Mesodermal cell (in vitro differentiated cells): Measurements from ENCODE around the gene ELL.
"Not testable (repeated sequence)": the region's sequence is repeated elsewhere in the genome, so short reads cannot be mapped to it uniquely, and the experiment has no call there.

ENCODE experiments used
- H3K27ac ChIP-seq: 2 replicates; pipeline ENCODE4 v1.7.0; 2013; ENCODE audit warnings: mild to moderate bottlenecking, low read depth, low read length, moderate library complexity; ENCODE audit not compliant: severe bottlenecking
- H3K36me3 ChIP-seq: 2 replicates; pipeline ENCODE4 v1.7.1; 2013; ENCODE audit warnings: mild to moderate bottlenecking, low read length, moderate library complexity; ENCODE audit not compliant: control insufficient read depth, insufficient read depth
- H3K4me1 ChIP-seq: one replicate; pipeline ENCODE4 v1.7.1; 2013; ENCODE audit warnings: mild to moderate bottlenecking, low read length; ENCODE audit not compliant: insufficient read depth, control insufficient read depth, poor library complexity, severe bottlenecking
- H3K4me3 ChIP-seq: 2 replicates; pipeline ENCODE4 v1.7.0; 2013; ENCODE audit warnings: low read length, control low read depth, mild to moderate bottlenecking; ENCODE audit not compliant: insufficient read depth, poor library complexity, severe bottlenecking; ENCODE audit errors: extremely low read depth
- H3K9me3 ChIP-seq: 2 replicates; pipeline ENCODE4 v1.7.1; 2013; ENCODE audit warnings: mild to moderate bottlenecking, low read length, moderate library complexity; ENCODE audit not compliant: control insufficient read depth
- WGBS, 2 experiments: methylation state at CpG; one replicate each; pipeline ENCODE4 v1.1.5; 2013; ENCODE audit warnings: missing lambda C conversion rate in 2 of 2; ENCODE audit not compliant: insufficient coverage in 2 of 2; 5-methylcytosine and 5-hydroxymethylcytosine counted together

Gene ELL

DNA sequence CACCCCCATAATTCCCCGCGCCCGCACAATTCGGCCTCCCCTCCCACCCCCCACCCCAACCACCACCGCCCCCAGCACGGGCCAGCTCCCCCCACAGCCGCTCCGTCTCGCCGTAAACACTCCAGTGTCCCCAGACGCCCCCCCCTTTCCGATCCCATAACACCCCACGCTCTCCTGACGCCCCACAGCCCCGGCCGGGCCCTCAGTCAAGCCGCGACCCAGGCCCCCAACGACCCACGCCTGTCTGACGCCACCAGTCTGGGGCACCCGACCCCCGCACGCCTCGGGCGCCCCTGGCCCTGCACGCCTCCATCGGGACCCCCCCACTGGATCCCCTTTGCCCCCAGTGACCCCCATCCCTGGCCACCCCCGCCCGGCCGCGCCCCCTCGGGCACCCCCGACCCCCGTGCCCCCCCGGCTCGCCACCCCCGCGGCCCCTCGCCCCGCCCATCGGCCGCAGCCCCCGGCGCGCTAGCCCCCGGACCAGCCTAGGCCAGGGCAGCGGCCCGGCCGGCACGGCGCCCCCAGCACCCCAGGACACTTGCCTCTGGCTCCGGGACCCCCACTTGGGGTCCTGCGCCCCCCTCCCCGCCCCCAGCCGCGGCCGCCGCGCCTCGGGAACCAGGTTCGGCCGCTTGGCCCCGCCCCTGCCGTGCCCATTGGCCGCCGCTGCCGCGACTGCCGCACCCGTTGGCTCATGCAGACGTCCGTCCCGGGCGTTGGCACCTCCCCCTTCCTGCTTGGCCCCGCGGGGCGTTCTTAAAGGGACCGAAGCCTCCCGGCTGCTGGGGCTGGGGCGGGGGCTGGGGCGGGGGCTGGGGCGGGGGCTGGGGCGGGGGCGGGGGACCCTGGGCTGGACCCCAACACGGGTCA is 21.3 kb upstream of the ELL start, which contains the start of gene FKBP8:
FKBP8 (minus strand) TSS at position 633 of the 873 bp plus-strand sequence. CDS start 1,603 bp downstream, outside the sequence.
- H3K4me1 ChIP-seq = peaks cover 7% of the 10 kb centered on the region
- peak within 1 kb of the TSS; percentile 60 for H3K4me3 ChIP-seq
- H3K9me3 ChIP-seq = no peaks in the 10 kb centered on the region
- peaks cover 34% of the 10 kb centered on the region for H3K36me3 ChIP-seq
- WGBS, 2 experiments = 0 to 1% methylated on average over 16 to 31 of the region's 86 CpGs
- no peak within 1 kb of the TSS for H3K27ac ChIP-seq

DNA sequence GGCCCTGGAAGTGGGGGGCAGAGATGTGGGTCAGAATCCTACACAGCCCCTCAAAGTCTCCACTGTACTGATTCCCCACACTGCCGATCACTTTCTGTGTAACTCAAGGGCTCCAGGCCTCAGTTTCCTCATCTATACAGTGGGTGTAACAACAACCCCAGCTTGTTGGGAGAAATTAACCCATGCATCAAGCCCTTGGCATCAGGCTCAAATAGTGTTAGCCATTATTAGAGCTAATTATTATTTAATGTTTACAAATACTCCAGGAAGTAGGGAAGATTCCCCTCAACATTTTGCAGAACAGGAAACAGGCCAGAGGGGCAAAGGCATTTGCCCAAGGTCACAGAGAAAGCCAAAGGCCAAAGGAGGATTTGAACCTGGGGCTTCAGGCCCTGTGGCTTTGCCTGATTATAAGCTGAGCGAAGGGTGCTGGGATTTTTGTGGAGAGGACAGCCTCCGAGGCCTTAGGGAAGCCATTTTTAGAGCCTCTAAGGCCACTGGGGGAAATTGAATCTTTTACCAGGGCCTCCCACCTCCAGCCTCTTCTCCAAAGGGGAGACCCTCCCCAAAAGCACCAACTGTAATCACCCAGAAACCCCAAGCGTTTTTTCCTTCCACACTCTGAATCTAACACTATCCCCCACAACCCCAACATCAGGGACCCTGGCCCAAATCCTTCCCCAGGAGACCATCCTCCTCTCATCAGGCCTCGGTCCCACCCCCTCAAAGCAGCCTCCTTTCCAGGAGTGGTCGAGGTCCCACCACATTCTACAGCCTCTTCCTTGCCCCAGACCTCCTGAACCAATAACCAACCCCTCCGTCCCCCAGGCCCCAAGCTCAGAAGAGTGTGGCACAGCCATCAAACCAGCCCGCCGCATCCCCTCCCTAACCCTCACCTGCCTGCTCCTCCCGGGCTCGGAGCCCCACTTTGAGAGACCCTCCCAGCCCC is 20.4 kb upstream of the ELL start:
- peaks cover 43% of the 10 kb centered on the region for H3K36me3 ChIP-seq
- peak overlapping the region; percentile 60 for H3K4me3 ChIP-seq
- peaks cover 7% of the 10 kb centered on the region for H3K4me1 ChIP-seq
- 51 to 76% methylated on average over 5 to 8 of the region's 11 CpGs for whole genome bisulfite sequencing, 2 experiments
- H3K27ac ChIP-seq = no peak overlapping the region
- no peaks in the 10 kb centered on the region for H3K9me3 ChIP-seq

DNA sequence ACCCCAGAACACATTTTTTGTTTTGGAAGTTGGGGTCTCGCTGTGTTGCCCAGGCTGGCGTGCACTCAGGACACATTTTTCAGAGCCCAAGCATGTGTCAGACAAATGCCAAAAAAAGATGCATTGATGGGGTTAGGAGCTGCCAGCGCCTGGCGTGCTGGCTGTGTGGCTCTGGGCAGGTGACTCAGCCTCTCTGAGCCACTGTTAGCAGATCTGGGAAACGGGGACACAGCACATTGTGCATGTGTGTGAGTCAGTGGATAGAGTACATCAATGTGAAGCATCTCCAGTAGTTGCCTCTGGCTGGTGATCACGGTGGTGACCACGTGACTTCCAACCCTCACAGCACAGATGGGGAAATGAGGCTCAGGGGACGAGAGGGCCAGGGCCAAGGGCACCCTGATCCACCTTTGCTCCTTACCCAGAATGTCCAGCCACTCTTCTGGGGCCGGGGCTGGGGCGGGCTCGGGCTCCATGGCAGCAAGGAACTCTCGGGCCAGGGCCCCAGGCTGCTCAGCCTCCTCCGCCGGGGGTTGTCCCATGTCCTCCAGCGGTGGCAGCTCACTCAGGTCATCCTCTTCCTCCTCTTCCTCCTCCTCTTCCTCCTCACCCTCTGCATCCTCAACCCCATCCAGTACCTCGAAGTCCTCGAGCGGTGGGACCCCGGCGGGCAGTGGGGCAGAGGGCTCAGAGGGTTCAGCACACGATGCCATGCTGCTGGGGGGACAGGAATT is 19.6 kb upstream of the ELL start:
- H3K27ac ChIP-seq = no peak overlapping the region
- H3K36me3 ChIP-seq = peaks cover 51% of the 10 kb centered on the region
- 96 to 97% methylated on average over 10 to 15 of the region's 21 CpGs for WGBS, 2 experiments
- no peaks in the 10 kb centered on the region for H3K9me3 ChIP-seq
- no peak overlapping the region for H3K4me3 ChIP-seq
- peaks cover 7% of the 10 kb centered on the region for H3K4me1 ChIP-seq

GRCh38 chr19:18540200-18540599 is 18.3 kb upstream of the ELL start:
- H3K36me3 ChIP-seq = peaks cover 63% of the 10 kb centered on the region
- 82% methylated on average over 1 of the region's 1 CpG; no CpG with 5 or more reads in 1 of the 2 experiments for WGBS, 2 experiments
- not testable (repeated sequence) for H3K4me1 ChIP-seq, H3K4me3 ChIP-seq, H3K9me3 ChIP-seq, H3K27ac ChIP-seq

DNA sequence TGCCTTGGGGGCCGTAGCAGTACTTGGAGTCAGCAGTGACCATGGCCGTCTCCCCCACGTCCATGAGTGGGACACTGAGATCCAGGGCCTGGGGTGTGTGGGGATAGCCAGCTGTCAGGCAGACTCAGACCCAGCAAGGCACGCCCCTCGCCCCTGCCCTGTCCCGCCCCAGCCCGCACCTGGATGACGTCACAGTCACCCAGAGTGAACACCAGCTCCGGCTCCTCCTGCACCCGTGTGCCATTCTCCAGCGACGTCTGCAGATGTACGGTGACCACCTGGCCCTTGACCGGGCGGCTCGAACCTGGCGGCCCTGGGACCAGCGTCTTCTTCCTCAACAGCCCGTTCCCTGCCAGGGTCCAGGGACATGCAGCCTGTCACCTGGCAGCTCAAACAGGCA is 17.5 kb upstream of the ELL start:
- H3K36me3 ChIP-seq = peaks cover 66% of the 10 kb centered on the region
- WGBS, 2 experiments = 98% methylated on average over 19 of the region's 19 CpGs
- no peak overlapping the region for H3K4me3 ChIP-seq
- H3K4me1 ChIP-seq = peaks cover 7% of the 10 kb centered on the region
- no peak overlapping the region for H3K27ac ChIP-seq
- no peaks in the 10 kb centered on the region for H3K9me3 ChIP-seq

GRCh38 chr19:18538115-18538514 is 16.2 kb upstream of the ELL start:
- H3K36me3 ChIP-seq = peaks cover 71% of the 10 kb centered on the region
- WGBS, 2 experiments = 93 to 96% methylated on average over 17 to 22 of the region's 22 CpGs
- no peaks in the 10 kb centered on the region for H3K9me3 ChIP-seq
- no peak overlapping the region for H3K27ac ChIP-seq
- H3K4me1 ChIP-seq = no peaks in the 10 kb centered on the region
- no peak overlapping the region for H3K4me3 ChIP-seq

DNA sequence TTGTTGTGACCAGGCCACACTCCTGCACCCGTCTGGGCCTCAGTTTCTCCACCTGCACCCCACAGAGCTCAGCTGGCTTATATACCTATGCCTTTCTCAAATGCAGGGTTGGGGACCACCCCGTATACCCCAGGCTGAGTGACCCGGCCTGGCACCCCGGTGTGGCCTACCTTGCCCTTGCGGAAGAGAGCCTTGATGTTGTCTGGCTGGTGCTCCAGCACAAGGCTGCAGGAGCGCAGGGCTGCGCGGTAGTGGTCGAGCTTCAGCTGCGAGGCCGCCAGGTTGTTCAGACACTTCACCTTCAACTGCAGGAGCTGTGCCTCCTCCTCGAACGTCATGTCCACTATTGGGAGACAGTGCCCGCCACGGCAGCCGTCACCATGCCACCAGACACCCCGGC is 15.6 kb upstream of the ELL start:
- no peak overlapping the region for H3K4me3 ChIP-seq
- peaks cover 78% of the 10 kb centered on the region for H3K36me3 ChIP-seq
- H3K9me3 ChIP-seq = no peaks in the 10 kb centered on the region
- WGBS, 2 experiments = 93 to 95% methylated on average over 16 to 17 of the region's 17 CpGs
- no peak overlapping the region for H3K27ac ChIP-seq
- H3K4me1 ChIP-seq = no peaks in the 10 kb centered on the region

- peaks cover 83% of the 10 kb centered on the region for H3K36me3 ChIP-seq
- WGBS, 2 experiments = 96 to 99% methylated on average over 7 to 10 of the region's 10 CpGs
Measured at GRCh38 chr19:18536475-18536874, 14.6 kb upstream of the ELL start.

DNA sequence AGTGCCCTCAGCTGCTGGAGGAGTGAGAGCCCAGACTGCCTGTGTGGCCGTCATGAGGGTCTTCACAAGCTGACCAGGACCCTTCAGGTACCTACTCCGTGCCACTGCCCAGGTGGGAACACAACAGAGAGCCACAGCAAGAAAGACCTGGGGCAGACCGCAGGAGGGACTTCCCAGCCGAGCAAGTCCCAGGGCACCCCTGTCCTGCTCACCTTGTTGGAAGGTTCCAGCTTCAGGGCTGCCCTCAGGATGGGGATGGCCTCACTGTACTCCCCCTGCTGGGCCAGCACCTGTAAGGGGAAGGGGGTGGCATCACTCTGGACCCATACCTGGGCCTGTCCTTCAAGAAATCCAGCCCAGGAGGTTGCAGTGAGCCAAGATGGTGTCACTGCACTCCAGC is 11.2 kb upstream of the ELL start:
- Histone ChIP-seq H3K36me3 (peaks cover 56% of the 10 kb centered on the region), H3K4me1 (no peaks in the 10 kb centered on the region), H3K27ac (no peak overlapping the region), H3K4me3 (no peak overlapping the region), H3K9me3 (no peaks in the 10 kb centered on the region)
- 93 to 98% methylated on average over 3 to 4 of the region's 4 CpGs for WGBS, 2 experiments

More at GRCh38 chr19:18536475-18536874, 14.6 kb upstream of the ELL start:
- Histone ChIP-seq H3K9me3 (no peaks in the 10 kb centered on the region), H3K27ac (no peak overlapping the region), H3K4me1 (no peaks in the 10 kb centered on the region), H3K4me3 (no peak overlapping the region)
